ENCODE results near the gene ARHGAP31.

The ARHGAP31 gene

GRCh38 chr3:119453822-119454221 lies 159.6 kb downstream of the ARHGAP31 start:
- no peak for DNase-seq

GRCh38 chr3:119456469-119456868 lies 162.3 kb downstream of the ARHGAP31 start:
- DNase-seq: no peak

- no peak for DNase-seq
These were observed 163.1 kb downstream of the ARHGAP31 start for GRCh38 chr3:119457246-119457645.

DNA sequence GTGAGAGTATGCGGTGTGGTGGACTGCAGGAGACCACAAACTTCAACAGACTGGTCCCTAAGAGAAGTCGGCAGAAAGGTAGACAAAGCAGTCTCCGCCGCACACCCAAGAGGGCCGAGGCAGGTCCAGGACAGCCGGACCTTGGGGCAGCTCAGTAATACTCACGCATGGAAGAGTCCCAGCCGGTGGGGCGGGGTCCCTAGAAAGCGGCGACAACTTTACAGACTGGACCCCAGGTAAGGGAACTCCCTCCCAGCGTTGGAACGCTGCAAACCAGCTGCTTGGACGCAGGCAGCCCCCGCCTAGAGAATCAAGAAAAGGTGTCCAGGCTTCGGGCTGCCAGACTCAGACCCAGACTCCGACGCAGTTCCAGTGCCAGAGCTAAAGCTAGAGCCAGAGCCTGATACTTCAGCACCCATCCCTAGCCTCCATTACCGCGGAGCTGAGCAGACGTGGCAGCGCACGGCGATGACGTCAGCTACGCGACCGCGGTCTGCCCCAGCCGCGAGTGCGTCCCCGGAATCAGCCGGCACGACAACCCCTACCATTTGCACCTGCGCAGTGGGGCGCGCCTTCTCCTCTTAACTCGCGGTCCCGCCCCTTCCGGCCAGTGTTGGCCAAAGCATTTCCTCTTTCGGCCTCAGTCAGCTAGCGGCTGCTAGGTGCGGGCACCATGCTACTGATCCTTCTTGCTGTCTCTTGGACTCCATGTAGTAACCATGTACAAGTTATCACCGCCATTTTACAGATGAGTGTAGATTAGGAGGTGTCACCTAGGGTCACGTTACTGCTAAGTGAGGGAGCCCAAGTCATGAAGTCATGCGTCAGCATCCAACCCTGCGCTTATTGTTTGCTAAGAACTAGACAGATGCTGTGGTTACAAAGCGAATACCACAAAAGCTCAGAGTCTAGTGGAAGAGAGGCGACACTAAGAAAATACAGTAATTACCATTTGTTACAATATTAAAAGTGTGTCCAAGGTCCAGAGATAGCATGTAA lies 169.3 kb downstream of the ARHGAP31 start, which contains the start of gene TMEM39A:
Gene TMEM39A, minus strand, starts transcription at position 445 of the 999 bp plus-strand sequence. CDS start 1,541 bp downstream, outside the sequence.
- DNase-seq: peak; percentile 89

- DNase-seq: no peak
These were observed 173.9 kb downstream of the ARHGAP31 start for GRCh38 chr3:119468041-119468440.

DNA sequence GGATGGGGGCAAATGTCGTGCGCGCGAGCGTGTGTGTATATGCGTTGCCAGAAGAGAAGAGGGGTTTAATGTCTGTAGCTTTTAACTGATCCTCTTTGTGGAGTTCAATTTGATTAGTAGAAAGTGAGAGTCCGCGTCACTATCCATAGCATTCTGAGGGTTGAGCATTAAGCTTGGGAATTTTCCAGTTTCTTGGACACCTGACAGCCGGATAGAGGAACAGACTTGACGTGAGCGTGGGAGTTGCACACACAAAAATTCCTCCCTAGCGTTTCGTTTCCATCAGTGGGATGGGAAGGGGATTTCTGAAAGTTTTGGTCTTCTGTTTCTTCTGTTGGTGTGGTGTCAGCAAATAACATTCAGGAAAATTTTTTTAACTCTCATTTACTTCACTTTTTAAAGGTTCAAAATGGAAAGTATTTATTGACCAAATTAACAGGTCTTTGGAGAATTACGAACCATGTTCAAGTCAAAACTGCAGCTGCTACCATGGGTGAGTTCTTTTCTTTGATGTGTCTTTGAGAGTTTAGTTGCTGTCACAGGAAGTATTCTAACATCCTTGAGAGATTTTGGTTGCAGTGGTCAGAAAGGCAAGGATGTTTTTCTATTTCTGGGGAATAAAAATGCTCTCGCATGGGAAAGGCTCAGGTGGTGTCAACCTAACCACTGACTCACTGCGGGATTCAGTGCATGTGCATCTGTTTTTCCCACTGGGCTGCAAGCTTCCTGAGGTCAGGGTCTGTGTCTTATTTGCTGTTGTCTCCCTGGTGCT lies 175.4 kb downstream of the ARHGAP31 start:
- DNase-seq: no peak

Measured in NCI-H748 treated with DMSO at 0.1 percent for 48 hours (cell line).